SU-DHL-6 (cell line): ENCODE results near the gene MYOG.

Experiments
- CTCF ChIP-seq: fragments of 200-600 bp; sonication (generic); IDR thresholded peaks from one replicate; pipeline ENCODE4 v1.5.1; 2017; ENCODE audit warnings: antibody characterized with exemption, mild to moderate bottlenecking, low read length, moderate library complexity; ENCODE audit not compliant: insufficient read depth, poor library complexity, severe bottlenecking
- EZH2phosphoT487 ChIP-seq: fragments of 200-600 bp; sonication (generic), shearing (Covaris generic); conservative IDR thresholded peaks from 2 replicates; pipeline ENCODE4 v1.6.1; 2018; ENCODE audit warnings: mild to moderate bottlenecking, antibody characterized with exemption, low read length, moderate library complexity, mixed read lengths

DNA sequence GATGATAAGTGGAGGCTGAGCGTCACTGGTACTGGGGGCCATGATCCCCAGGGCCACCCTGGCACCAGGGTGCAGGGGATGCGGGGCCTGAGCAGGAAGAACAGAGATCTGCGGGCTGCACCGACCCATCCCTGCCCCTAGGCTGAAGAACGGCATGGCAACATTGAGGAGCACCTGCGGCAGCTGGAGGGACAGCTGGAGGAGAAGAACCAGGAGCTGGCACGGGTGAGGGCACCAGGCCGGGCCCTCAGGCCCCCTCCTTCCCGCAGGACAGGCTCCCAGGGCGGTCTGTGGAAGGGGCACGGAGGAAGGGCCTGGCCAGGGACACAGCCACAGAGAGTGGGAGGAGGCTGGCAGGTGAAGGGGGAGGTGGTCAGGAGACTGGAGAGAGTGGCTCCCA is 37.7 kb downstream of the MYOG start:
- TF ChIP-seq CTCF = no peak
- TF ChIP-seq EZH2phosphoT487 = no peak
